IPS-11a (cell line): ENCODE data around the gene PPM1L.

Experiments used
- H3K4me3 ChIP-seq: one replicate; pipeline ENCODE4 v1.5.1; 2013; ENCODE audit warnings: low read depth, low read length, control low read depth

PPM1L gene

DNA sequence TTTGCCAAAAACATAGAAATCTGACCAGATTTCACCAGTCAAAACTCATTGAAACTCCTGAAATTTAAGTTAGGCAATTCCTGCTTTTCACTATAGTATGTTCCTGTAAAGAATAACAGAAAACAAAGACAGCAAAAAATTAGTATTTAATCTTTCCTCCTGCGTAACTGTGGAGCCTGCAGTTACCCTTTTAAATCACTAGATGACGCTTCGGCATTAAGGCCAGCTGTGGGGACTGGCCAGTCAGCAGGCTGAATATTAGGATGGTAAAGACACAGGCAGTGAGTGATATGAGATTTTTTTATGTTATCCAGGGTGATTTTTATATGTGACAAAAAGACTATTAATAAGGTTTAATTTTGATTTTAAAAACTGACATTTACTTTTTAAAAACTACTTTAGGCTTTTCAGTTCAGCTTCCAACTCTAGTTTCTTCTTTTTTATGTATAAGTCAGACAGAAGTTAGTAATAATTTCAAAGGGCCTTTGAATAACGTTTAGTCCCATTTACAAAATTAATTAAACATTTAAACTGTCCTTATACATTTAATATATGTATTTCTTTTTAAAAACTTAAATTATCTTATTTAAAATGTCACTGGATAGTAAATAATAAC, 165.1 kb downstream of the PPM1L start:
- H3K4me3 ChIP-seq = no peak overlapping the region

DNA sequence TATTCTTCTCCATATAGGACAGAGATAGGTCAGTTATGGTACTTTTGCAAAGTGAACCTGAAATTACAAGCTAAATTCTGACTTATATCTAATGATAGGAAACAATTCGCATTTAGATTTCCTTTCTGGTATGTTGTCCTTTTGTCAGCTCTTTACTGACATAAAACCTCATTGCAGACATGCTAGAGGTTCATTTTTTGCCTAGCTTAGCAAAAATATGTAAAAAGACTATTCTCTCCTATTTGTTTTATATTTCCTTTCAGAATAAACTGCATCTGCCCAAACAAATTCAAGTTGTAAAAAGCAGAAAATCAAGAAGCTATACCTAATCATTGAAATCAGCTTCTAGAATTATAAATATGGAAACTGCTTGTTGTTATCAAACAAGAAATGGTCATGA, 168.7 kb downstream of the PPM1L start:
- H3K4me3 ChIP-seq = no peak overlapping the region

DNA sequence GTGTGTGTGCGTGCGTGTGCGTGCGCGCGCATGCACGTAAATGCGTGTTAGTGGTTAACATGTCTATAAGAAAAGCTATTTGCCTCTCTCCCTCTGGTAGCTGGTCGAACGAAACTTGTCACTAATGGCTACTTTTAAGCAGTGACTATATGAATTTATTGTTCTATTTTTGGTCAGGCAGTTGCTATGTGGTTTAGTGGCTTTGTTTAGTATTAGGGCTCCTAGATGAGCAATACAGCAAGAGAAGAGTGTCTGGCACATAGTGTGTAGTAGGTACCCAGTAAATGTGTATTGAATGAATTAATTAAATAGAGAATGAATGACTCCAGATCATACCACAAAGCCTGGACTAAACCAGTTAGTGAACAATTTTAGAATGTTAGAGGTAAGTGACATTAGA, 171.6 kb downstream of the PPM1L start:
- H3K4me3 ChIP-seq = no peak overlapping the region

DNA sequence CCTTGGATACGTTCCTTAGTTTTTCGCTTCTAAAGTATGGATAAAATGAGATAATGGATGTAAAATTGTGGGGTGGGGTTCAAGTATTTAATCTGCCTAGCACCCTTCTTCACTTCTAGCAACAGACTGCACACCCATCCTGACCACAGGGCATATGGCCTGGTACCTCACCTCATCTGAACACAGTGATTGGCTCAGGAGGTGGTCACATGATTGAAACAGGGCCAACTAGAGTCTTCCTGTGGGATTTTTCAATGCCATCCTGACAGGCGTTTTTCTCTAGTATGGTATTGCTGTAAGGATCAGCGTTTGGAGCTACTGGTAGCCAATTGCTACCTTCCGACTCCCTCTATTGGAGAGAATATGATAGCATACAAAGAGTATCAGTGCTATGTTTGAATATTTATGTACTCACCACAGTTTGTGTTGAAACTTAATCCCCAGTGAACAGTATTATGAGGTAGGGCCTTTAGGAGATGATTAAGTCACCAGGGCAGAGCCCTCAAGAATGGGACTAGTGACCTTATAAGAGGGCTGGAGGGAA, 172.2 kb downstream of the PPM1L start:
- no peak overlapping the region for H3K4me3 ChIP-seq

DNA sequence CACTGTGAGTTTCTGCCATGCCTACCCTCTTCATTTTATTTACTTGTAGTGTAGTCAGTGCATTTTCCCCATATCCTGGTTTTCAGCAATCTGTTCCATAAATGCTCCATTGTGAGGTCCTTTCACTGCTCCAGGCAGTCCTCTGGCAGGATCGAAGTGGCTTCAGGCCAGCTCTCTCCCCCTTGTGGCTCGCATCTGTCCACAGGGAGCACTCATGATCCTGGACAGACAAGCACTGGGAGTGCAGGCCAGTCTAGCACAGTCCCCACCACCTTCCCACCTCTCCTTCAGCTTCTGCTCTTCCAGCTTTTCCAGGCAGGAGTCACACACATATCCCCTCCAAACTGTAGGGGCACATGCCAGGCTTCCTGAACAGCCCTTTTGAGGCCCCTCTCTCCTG, 173.6 kb downstream of the PPM1L start:
- no peak overlapping the region for H3K4me3 ChIP-seq

DNA sequence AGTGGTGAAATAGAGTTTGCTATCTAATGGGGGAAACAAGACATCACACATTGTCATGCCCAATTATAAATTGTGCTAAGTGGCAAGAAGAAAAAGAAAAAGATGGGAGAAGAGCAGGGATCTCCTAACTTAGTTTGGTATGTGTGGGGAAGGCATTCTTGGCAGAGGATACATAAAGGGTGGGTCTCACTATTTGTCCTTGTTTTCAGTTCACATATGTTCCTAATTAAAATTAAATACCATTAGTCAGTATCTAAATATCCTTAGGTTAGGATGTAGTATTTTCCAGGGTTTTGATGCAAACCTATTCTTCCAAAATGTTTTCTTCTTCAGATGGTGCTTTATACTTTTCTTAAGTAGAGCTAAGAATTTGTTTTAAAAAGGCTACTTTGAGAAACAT, 175.4 kb downstream of the PPM1L start:
- no peak overlapping the region for H3K4me3 ChIP-seq

DNA sequence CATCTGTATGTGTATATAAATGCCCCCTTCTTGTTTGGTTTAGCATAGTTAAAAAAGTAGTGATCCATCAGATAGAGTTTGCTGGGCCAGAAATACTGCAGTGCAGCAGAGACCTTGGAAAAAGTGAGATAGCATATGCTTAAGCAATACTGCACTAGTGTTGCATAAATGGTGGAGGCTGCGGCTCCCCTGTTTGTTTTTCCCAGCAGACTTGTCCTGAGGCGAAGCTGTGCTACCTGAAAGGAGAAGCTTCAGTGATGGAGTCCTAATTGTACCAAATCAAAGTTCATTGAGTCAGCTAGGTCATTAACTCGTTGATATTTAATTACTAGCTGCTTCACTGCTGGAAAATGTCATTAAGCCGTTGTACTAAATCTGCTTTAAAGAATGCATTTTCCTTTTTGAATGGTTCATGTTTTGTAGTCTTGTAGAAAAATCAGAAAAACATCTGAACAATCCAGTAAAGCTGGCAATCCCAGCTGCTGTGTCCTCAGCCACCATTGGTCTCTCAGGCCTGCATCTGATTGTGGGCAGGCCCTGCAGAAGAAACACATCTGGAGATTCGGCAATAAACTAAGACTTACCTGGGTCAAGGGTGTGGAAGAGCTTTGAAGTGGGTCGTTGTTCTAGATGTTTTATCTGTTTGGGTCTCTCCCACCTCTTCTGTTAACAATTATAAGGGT, 179.5 kb downstream of the PPM1L start:
- H3K4me3 ChIP-seq = no peak overlapping the region

DNA sequence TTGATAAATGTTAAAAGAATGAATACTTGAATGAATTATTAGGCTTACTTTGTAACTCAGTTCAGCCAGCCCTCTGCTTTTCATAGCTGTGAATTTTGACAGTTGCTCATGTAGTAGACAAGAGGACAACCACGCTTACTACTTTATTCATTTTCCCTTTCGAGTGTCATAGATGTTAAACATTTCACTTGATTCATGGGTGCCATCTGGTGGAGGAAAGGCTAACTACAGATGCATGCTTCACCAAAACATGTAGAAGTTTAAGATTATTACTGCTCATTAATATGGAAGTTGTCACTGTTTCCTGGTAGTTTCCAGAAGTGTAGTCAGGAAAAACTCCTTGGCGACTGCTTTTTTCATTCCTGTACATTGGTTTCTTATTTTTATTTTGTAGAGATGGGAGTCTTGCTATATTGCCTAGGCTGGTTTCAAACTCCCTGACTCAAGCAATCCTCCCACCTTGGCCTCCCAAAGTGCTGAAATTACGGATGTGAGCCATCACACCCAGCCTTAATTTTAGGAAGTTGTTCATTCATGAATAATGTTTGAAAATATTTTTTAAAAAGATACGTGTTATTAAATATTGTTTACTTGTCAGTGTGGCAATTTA, 186.0 kb downstream of the PPM1L start:
- no peak overlapping the region for H3K4me3 ChIP-seq

DNA sequence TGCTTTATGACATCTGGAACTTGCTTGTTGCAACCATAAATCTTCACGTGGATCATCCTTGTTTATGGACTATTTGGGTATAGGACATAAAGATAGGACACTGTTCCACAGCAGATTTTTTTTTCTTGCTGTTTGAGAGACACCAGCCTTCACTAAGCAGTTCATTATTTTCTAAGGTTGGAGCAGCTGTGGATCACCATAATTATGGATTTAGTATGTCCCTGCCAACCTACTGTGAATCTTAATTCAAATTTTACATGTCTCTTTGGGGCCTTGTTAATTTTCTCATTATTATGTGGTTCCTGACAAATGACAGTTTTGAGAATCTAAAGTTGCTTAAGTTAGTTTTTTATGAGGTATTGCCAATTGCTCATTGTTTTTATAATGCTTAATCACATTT, 188.0 kb downstream of the PPM1L start:
- H3K4me3 ChIP-seq = no peak overlapping the region

DNA sequence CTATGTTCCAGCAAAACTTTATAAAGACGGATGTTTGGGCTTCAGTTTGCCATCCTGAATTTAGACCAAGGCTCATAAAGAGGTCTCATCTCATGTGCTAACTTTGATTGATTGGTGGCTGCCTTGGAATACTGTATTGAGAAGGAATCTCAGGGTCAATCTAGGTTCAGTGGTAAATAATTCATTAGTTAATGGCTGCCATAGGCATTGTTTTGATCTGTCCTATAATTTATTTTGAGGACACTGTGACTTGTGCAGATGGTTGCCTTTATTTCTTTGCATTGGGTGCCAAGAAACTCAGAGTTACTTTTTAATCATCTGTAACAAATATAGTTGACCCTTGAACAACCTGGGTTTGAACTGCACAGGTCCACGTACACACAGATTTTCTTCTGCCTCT, 189.3 kb downstream of the PPM1L start:
- H3K4me3 ChIP-seq = no peak overlapping the region

DNA sequence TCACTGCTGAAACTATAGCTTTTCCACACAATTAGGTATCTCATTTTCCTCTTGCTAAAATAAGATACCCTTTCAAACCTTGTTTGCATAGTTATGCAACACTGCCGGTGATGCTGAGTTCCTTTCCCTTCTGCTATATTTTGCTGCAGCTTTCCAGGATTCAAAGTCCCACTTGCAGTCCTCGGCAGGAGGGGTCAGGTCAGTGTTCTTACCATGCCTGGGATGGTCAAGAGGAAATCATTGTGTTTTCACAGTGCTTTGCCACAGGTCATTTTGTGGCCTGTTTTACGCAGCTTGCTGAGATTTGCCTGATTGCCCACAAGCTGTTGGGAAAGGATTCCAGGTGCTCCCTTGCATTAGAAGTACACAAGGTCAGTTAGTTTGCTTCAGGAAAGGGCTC, 192.2 kb downstream of the PPM1L start:
- H3K4me3 ChIP-seq = no peak overlapping the region

DNA sequence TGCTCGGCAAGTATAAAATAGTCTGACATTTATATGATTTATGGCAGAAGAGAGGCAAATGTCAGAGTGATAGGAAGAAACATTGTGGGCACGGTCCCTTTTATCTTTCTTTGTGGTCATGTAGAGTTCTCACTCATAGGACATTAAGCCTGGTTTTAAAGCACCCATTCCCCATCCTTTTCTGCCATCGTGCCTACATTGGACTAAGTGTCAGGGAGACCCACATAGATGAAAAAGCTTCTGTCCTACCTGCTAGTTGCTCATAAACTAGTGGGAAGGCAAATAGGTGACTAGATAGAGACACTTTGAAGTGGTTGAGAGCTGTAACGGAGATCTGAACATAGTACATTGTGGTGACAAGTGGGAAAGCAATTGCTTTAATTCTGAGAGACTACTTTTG, 193.4 kb downstream of the PPM1L start:
- H3K4me3 ChIP-seq = no peak overlapping the region

DNA sequence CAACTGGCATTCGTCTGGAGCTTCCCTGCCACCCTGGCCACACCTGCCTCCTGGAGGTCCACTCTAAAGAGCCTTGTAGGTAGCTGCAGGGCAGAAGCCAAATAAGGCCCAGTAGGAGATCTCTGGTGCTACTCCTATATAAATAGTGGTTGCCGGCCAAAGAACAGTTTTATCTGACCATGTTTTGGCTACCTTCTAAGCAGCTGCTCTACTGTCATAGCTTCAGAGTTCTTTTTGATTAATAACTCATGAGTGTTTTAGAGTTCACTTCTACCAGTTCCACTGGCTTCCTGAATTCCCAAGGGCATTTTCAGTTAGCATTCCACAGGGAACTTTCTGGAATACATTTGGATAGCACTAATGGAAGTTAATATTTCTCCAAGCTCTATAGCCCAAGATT, 194.5 kb downstream of the PPM1L start:
- no peak overlapping the region for H3K4me3 ChIP-seq

DNA sequence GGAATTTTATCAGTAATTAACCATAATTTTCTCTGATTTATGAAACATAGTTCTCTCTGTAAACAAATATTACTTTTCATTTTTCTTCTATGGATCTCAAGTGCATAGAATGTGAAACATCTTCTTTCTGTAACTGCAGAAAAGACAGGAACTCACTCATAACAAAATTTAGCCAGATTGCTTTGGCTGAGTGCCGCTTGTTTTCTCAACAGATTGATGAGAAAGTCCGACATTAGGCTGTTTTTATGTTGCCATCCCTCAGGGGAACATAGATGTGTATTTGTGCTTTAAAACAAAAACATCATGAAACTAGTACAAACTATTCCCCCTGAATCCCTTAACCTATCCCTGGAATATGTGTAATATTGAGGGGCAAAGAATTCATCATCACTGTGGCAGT, 194.9 kb downstream of the PPM1L start:
- no peak overlapping the region for H3K4me3 ChIP-seq

DNA sequence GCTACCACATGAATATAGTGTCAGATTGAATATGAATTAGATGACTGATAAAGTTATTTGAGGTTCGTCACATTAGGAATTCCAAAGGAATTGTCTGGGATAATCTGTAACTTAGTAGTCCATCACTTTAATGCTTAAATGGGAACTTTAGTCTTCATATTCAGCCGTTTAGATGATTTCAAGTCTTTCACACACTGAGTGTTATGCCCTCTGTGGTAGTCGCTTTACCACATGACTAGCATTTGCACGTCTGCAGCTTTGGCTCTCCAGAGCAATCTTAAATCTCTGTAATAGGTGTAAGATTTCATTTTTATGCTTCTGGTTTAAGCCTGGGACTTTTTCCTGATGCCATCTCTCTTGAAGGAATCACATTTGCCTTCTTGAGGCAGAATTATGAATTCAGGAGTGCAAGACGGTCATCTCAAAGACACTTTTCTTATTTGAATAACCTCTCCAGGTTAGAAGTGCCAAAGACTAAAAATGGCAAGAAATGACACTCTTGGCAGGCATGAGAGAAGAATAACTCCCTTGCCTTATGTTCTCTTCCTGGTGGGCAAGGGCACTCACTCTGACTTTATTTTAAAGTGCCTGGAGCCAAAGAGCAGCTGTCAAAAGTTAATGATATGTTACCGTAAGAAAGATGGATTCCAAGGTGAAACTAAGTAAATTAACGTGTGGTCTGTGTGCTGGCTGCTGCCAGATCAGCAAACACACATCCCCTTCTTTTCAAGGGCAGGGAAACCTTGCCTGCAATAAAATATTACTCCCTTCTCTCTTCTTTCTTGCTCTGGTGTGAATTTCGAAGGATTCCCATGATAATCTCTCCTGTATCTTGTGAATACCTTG, 195.8 kb downstream of the PPM1L start:
- H3K4me3 ChIP-seq = no peak overlapping the region

DNA sequence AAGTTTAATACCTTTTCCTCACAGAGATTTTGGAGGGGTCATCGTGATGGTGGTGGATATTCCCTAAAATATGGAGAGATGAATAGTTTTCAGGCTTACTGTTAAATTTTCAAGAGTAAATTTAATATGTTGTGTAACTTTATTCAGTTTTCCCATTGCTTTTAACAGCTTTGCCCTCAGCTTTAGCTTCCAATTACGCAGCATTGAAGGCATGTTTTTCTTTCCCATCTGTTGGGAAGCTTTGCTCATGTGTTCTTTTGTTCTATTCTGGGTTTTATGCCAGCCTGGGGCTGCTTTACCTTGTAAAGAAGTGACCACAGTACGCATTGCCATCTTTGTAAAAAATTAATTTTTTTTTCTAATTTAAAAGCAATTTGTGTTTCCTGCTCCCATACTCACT, 197.7 kb downstream of the PPM1L start:
- no peak overlapping the region for H3K4me3 ChIP-seq

DNA sequence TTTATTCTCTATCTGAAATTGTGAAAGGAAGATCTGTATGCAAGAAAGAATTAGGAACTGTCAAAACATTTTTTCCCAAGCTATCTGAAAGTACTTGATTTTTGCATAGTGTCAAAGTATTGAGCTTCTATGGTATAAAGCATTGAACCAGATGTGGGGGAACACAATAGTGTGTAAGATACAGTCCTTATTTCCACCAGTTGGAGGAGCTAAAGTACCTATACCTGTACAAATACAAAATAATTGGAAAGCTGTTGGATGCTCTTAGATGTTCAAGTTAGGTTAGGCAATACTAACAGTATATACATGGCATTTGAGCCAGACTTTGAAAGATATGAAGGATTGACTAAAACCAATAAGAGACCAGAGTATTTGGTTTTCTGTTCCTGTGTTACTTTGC, 200.8 kb downstream of the PPM1L start:
- no peak overlapping the region for H3K4me3 ChIP-seq

DNA sequence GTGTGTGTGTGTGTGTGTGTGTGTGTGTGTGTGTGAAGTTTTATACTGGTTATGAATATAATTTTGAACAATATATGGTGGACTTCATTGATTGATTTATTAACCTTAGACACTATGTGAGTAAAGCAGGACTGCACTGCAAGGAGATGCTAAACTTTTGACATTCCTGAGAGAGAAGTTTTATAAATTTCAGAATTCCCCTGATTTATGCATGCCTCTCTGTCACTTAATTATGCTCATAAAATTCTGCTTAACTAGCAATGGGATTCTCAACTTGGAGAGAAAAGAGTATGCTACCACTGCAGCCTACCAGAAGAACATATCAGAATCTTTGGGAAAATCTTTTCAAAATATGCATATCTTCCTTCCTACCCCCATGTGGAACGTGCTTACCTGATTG, 204.5 kb downstream of the PPM1L start:
- H3K4me3 ChIP-seq = no peak overlapping the region

DNA sequence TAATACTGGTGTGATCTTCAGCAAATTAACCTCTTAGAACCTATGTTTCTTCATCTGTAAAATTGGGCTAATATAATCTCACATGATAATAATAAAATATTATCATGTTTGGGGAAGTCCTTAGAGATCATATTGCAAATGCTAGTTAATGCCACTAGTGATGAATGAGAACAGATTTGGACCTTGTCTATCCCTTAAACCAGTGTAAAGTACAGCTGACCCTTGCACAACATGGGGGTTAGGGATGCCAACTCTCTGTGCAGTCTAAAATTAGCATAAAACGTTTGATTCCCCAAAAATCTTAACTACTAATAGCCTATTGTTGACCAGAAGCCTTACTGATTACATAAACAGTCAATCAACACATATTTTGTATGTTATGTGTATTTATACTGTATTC, 207.9 kb downstream of the PPM1L start:
- no peak overlapping the region for H3K4me3 ChIP-seq

DNA sequence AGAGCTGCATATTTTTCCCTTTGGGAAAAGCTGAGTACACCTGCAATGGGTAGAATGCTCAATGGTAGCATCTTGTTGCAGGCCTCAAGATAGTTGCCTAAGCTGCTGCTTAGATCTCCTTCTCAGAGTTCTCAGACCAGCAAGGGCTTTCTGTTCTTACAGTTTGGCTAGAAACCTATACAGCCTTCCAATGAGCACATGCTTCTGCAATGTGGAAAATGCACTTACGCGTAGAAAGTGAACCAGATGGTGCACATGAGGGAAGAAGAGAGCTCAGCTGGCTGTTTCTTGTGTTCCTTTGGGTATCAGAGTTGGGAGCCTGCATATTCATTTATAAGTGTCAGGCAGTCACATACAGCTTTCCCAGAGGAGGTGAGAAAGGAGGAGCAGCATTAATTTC, 212.7 kb downstream of the PPM1L start:
- no peak overlapping the region for H3K4me3 ChIP-seq

DNA sequence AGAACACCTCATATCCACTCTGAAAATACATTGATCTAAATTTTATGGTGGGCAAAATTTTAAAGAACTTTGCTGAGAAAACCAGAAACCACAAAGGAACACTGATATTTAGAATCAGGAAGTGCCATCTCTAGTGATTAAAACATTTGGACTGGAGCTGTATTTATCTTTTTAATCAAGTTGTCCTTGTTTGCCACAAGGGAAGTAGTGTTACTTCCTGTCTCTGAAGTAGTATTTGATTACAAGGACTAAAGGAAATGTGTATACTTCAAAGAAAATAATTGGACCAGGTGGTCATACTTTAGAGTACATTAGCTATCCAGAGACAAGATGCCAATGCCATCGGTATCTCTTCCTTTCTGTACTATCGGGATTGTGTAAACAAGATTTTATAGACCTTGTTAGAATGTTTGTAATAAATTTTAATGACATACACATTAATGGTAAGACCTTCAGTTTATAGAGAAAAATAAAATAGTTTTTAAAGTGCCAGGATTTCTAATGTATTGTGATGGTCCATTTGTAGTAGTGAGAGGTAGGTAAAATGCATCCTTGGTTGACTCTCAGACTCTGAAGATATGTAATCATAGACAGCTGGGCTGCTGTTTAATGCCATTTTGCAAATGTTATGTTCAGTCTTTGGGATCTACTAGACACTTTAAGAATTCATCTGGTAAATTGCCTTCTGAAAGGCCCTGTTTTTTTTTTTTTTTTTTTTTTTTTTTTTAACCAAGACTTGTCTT, 217.2 kb downstream of the PPM1L start:
- no peak overlapping the region for H3K4me3 ChIP-seq
